GM19395 (cell line): Measurements from ENCODE around the gene CCDC127.

Experiments used
- ATAC-seq: cut with Tn5 transposase; IDR thresholded peaks from one replicate; pipeline ENCODE4 v1.9.1; 2021; ENCODE audit warnings: mild to moderate bottlenecking, moderate library complexity; ENCODE audit not compliant: unreplicated experiment

The CCDC127 gene

GRCh38 chr5:191036-191948 lies 26.7 kb downstream of the CCDC127 start, which contains the start of gene LRRC14B:
LRRC14B (plus strand) TSS chr5:191495; CDS start chr5:191539, 44 bp downstream.
- ATAC-seq, result peak; percentile 52

GRCh38 chr5:190366-191035 lies 27.5 kb downstream of the CCDC127 start:
- ATAC-seq, result peak; percentile 44

GRCh38 chr5:189976-190365 lies 28.0 kb downstream of the CCDC127 start:
- ATAC-seq, result no peak

GRCh38 chr5:189486-189885 lies 28.5 kb downstream of the CCDC127 start:
- no peak for ATAC-seq

GRCh38 chr5:188488-189481 lies 29.2 kb downstream of the CCDC127 start:
- peak; percentile 74 for ATAC-seq

GRCh38 chr5:187617-188451 lies 30.1 kb downstream of the CCDC127 start:
- no peak for ATAC-seq

- no peak for ATAC-seq
Observed at GRCh38 chr5:187042-187431, 30.9 kb downstream of the CCDC127 start.

GRCh38 chr5:186091-187041 lies 31.6 kb downstream of the CCDC127 start:
- no peak for ATAC-seq

- no peak for ATAC-seq
Observed at GRCh38 chr5:185095-186070, 32.6 kb downstream of the CCDC127 start.

GRCh38 chr5:184471-184870 lies 33.5 kb downstream of the CCDC127 start:
- ATAC-seq, result no peak

- no peak for ATAC-seq
Observed at GRCh38 chr5:182126-182525, 35.8 kb downstream of the CCDC127 start.

GRCh38 chr5:181566-181965 lies 36.4 kb downstream of the CCDC127 start:
- no peak for ATAC-seq

GRCh38 chr5:181160-181559 lies 36.8 kb downstream of the CCDC127 start:
- ATAC-seq, result no peak

- no peak for ATAC-seq
Observed at GRCh38 chr5:180286-180918, 37.6 kb downstream of the CCDC127 start.

- no peak for ATAC-seq
Observed at GRCh38 chr5:179401-179800, 38.6 kb downstream of the CCDC127 start.

- ATAC-seq, result no peak
Observed at GRCh38 chr5:178110-178509, 39.8 kb downstream of the CCDC127 start.

- no peak for ATAC-seq
Observed at GRCh38 chr5:176296-176823, 41.6 kb downstream of the CCDC127 start.
